GM21528 (cell line): Measurements from ENCODE around the gene SGSH.
"Not testable (repeated sequence)": the region's sequence is repeated elsewhere in the genome, so short reads cannot be mapped to it uniquely, and the experiment has no call there.

Experiments
- ATAC-seq: cut with Tn5 transposase; IDR thresholded peaks from one replicate; pipeline ENCODE4 v1.9.1; 2021; ENCODE audit warnings: mild to moderate bottlenecking, moderate library complexity; ENCODE audit not compliant: unreplicated experiment, low FRiP score

The SGSH gene

DNA sequence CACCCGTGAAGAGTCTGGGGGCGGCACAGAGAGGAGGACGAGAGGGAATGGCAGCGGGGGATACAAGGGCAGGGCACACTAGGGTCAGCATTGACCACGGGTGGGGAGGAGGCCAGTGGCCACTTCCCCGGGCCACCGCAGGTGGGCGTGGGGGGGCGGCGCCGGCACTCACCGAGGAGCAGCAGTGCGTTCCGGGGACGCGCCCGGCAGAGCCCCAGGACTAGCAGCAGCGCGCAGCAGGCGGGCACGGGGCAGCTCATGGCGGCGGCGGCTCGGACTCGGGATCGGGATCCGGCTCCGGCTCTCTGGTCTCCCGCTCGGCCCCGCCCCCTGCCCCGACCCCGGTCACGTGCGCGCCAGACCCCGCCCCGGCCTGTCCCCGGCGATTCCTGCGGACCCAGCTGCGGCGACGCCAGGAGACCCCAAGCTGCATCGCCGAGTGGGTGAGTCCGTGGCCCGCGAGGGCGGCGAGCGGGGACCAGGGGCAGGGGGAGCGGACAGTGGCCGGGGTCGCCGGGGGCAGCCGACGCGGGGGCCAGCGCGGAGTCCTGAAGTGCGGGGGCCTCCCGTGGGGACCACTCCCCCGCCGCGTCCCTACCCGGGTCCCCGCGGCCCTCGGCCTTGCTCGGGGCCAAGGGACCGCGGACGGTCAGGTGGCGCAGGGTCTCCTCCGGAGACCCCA lies at the start of gene SGSH, which contains the start of gene SLC26A11:
Gene SGSH (minus strand): TSS at position 280 of the 682 bp plus-strand sequence. CDS start 20 bp downstream, at position 260.
Gene SLC26A11 (plus strand): TSS at position 374 of the 682 bp plus-strand sequence. CDS start 1,134 bp downstream, outside the sequence.
- peak; percentile 36 for ATAC-seq

DNA sequence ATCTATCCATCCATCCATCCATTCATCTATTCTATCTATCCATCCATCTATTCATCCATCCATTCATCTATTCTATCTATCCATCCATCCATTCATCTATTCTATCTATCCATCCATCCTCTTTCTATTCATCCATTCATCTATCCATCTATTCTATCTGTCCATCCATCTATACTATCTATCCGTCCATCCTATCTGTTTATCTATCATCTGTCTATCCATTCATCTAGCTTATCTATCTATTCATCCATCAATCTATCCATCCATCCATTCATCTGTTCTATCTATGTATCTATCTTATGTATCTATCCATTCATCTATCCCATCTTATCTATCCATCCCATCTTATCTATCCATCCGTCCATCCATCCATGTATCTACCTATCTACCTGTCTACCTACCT lies 49.3 kb upstream of the SGSH start:
- ATAC-seq, result no peak

DNA sequence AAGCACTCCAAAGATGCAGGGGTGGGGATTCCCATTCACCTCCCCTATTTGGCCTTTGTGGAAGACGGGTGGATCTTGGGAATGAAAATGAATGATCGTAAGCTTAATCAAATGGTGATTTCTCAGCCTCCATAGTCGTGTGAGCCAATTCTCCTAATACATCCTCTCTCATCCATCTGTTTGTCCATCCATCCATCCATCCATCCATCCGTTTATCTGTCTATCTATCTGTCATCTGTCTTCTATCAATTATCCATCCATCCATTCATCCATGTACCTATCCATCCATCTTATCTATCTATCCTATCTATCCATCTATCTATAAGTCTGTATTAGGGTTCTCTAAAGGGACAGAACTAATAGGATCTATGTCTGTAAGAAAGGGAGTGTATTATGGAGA lies 48.3 kb upstream of the SGSH start:
- no peak for ATAC-seq

DNA sequence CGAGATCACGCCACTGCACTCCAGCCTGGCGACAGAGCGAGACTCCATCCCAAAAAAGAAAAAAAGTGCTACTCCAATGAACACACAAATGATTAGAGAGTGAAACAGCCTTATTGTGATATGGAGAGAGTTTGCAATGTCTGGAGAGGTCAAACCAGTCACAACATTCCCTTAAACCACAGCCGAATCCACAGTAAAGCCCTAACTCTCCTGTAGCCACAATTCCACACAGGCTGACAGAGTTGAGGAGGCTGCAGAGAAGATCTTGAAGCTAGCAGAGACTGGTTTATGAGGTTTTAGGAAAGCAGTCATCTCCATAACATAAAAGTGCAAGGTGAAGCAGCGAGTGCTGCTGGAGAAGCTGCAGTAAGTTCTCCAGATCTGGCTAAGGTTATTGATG lies 47.3 kb upstream of the SGSH start:
- ATAC-seq, result no peak

GRCh38 chr17:80265205-80266068 lies 45.3 kb upstream of the SGSH start:
- no peak for ATAC-seq

DNA sequence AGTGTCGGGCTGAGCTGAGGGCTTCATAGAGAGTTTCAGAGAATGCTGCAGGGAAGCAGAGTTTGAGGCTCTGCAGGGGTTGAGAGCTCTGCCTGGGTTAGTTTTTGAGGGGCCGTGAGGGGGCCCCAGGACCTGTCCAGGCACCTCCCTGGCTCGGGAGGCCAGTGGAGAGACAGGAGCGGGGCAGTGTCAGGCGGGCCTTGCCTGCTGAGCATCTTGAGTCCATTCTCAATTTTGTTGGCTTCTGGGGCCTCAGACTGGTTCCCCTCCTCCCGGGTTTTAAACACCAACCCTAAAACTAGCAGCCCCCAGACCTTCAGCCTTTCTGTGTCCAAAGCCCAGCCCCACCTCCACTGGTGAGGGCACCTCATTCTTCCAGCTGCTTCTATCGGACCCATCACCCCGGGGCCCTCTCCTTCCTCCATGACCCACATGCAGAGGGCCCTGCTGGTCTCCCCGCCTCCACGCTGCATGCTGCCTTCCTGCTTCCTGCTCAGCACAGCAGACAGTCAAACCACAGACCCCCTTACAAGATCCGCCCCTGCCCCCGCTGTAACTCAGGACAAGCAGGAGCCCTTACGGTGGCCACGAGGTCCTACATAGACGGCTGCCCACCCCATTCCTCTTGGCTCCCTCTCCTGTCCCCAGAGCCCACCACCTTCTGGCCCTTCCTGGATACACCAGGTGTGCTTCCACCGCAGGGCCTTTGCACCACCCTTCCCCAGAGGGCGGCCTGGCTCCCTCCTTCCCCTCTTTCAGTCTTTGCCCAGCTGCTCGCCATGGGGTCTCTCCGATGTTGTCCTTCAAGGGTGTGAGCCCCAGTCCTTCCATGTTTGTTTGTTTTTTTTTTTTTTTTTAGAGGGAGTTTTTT lies 44.3 kb upstream of the SGSH start:
- ATAC-seq, result no peak

GRCh38 chr17:80263253-80264204 lies 43.4 kb upstream of the SGSH start:
- ATAC-seq, result peak; percentile 39

DNA sequence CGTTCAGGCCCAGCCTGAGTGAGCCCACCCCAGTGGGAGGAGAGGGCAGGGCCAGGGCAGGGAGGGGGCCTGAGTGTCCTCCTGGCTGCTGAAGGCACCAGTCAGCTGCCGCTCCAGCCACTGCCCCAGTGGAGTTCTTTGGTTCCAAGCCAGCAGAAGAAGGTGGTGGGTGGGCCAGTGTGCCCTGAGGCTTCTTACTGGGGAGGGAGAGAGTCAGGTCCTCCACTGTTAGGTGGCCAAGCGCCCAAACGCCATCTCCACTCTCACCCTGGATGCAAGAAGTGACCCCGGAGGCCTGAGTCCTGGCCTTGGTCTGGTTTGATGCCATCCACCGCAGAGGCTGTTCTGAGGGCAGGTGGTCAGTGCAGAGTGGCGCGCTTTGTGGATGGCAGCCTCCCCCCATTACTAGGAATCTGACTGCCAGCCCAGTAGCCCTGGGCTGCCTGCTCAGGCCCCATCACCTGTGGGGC lies 42.7 kb upstream of the SGSH start:
- ATAC-seq, result no peak

- no peak for ATAC-seq
Observed at GRCh38 chr17:80262291-80262690, 42.2 kb upstream of the SGSH start.

GRCh38 chr17:80261895-80262279 lies 41.8 kb upstream of the SGSH start:
- ATAC-seq, result no peak

DNA sequence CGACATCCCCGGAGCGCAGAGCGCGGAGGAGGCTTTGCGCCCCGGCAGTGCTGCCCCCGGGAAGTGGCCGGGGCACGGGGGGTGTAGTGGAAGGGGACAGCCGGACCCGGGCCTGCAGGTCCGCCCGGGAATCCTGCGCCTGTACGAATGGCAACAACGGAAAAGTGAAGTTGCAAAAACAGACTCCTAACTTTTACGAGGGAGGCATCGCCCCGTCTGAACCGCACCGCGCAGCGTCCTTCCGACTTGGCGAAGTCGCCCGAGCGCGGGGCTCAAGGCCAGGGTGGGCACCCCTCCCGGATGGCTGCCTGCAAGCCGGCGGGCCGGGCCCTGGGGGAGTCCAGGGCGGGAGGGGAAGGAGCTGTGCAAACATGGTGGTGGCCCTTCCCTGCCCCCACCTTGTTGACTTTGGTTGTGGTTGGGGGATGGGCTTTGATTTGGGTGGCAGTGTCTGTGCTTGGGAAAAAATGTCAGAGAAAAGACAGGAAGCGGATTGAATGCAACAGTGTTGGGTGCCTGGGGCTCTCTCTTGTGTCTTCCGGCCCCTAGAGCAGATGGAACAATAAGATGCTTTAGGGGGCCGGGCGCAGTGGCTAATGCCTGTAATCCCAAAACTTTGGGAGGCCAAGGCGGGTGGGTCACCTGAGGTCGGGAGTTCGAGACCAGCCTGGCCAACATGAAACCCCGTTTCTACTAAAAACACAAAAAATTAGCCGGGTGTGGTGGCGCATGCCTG lies 41.2 kb upstream of the SGSH start:
- peak; percentile 2 for ATAC-seq

- ATAC-seq, result peak; percentile 33
Observed at GRCh38 chr17:80260791-80261158, 40.6 kb upstream of the SGSH start, which contains the start of gene RNF213. TSS of gene RNF213 (plus strand) at chr17:80260852. CDS start at chr17:80263682, 2,830 bp downstream.

- ATAC-seq, result no peak
Observed at GRCh38 chr17:80260069-80260535, 40.0 kb upstream of the SGSH start.

DNA sequence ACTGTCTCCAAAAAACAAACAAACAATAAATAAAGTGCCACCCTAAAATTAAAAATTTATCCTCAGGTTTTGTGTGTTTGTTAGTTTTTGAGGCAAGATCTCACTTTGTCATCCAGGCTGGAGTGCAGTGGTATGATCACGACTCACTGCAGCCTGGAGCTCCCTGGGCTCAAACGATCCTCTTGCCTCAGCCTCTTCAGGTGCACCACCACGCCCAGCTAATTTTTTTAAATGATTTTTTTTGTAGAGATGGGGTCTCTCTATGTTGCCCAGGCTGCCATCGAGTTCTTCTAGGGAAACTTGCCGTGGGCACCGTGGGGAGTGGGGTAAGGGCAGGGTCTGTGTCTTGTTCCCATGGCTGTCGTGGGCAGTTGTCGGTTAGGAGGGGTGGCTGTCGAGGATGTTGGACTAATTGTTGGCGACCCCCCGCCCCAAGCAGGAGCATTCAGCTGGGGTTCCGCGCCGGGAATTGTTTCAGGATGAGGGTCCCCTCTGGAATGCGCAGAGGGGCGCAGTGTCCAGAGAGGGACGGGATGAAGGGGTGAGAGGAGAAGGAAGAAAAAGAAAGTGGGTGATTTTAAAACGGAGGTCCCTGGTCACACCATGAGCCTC lies 39.4 kb upstream of the SGSH start:
- ATAC-seq, result no peak

DNA sequence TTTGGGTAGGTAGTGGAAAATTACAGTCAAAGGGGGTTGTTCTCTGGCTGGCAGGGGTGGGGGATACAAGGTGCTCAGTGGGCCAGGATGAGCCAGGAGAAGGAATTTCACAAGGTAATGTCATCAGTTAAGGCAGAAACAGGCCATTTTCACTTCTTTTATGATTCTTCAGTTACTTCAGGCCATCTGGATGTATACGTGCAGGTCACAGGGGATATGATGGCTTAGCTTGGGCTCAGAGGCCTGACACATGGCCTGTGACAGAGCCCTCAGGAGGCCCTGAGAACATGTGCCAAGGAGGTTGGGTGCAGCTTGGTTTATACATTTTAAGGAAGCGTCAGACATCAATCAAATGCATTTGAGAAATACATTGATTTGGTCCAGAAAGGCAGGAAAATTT lies 38.2 kb upstream of the SGSH start:
- ATAC-seq, result not testable (repeated sequence)

DNA sequence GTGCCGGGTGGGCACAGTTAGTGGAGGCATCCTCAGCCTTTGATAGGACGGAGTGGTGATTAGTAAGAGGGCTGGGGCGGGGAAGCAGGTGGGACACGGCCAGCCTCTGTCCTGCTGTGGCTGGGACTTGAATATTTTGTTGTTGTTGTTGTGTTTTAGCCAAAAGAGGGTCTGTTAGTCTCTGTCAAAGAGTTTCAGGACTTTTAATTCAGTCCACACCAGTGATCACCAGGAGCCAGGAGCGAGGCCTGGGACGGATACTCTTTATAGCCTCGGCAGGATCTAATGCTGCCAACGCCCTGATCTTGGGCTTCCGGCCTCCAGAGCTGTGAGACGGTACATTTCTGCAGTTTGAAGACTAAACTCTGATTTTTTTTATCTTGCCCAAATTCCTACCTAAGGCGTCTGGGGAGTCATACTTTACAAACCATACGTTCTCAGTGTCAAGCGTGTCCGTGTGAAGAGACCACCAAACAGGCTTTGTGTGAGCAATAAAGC lies 37.6 kb upstream of the SGSH start:
- no peak for ATAC-seq

- no peak for ATAC-seq
Observed at GRCh38 chr17:80256034-80256350, 35.9 kb upstream of the SGSH start.
